MCF 10A (cell line): ENCODE results near the gene LTBR. TPM values are rescaled to one million over a fixed set of nuclear protein-coding genes. Genes with fewer than 3 reads are reported as not detected.

Experiments used
- BruUV-seq: library from RNA; stranded (reverse); fragments of 400-500 nt; replicated peaks from 2 replicates; lab custom pipeline; 2021; lab: Mats Ljungman, UMichigan
- CTCF ChIA-PET: fragments of 300-600 bp; sonication (Branson Sonifier 250); formaldehyde crosslinking; extraction: SDS; loops from one replicate; lab custom pipeline; 2021; ENCODE audit warnings: antibody characterized with exemption, inconsistent platforms; lab: Yijun Ruan, JAX
- POLR2A ChIA-PET: fragments of 300-600, 350-650 bp; sonication (Branson Sonifier 250); formaldehyde crosslinking; extraction: SDS; loops from one replicate; lab custom pipeline; 2020; ENCODE audit warnings: antibody characterized with exemption, inconsistent platforms; lab: Yijun Ruan, JAX
- DNase-seq: peaks from one replicate; pipeline ENCODE4 v3.0.0-alpha.2; 2018; ENCODE audit not compliant: unreplicated experiment
- H3K27ac Mint-ChIP-seq: one replicate; pipeline ENCODE4 v1.8.0; 2022; ENCODE audit warnings: mild to moderate bottlenecking, low read depth, mixed read lengths; ENCODE audit not compliant: unreplicated experiment
- H3K27me3 Mint-ChIP-seq: one replicate; pipeline ENCODE4 v1.8.0; 2022; ENCODE audit warnings: mixed read lengths; ENCODE audit not compliant: insufficient read depth, unreplicated experiment
- H3K36me3 Mint-ChIP-seq: one replicate; pipeline ENCODE4 v1.8.0; 2022; ENCODE audit warnings: mild to moderate bottlenecking, moderate library complexity, mixed read lengths; ENCODE audit not compliant: insufficient read depth, unreplicated experiment
- H3K4me1 Mint-ChIP-seq: one replicate; pipeline ENCODE4 v1.8.0; 2022; ENCODE audit warnings: mixed read lengths; ENCODE audit not compliant: insufficient read depth, unreplicated experiment
- H3K4me3 Mint-ChIP-seq: one replicate; pipeline ENCODE4 v1.8.0; 2022; ENCODE audit warnings: mild to moderate bottlenecking, moderate library complexity, mixed read lengths; ENCODE audit not compliant: unreplicated experiment
- H3K9me3 Mint-ChIP-seq: one replicate; pipeline ENCODE4 v1.8.0; 2022; ENCODE audit warnings: mixed read lengths; ENCODE audit not compliant: unreplicated experiment
- intact Hi-C: fragments of 100-400 bp; cut with micrococcal nuclease; formaldehyde crosslinking; loops from 2 replicates; pipeline ENCODE4 v1.14.1; 2022
- total RNA-seq: library from RNA; stranded (reverse); gene quantifications from 2 replicates; pipeline ENCODE4 v1.2.3, GENCODE V29; 2022
- TF ChIP-seq, protein P1 (sequence below): fragments of 200-600 bp; IDR thresholded peaks from one replicate; pipeline ENCODE4 v1.8.0; 2022; ENCODE audit warnings: antibody characterized with exemption, mild to moderate bottlenecking; ENCODE audit not compliant: unreplicated experiment

LTBR gene
- total RNA-seq, 1 experiment from 2014 or later: 169 TPM

DNA sequence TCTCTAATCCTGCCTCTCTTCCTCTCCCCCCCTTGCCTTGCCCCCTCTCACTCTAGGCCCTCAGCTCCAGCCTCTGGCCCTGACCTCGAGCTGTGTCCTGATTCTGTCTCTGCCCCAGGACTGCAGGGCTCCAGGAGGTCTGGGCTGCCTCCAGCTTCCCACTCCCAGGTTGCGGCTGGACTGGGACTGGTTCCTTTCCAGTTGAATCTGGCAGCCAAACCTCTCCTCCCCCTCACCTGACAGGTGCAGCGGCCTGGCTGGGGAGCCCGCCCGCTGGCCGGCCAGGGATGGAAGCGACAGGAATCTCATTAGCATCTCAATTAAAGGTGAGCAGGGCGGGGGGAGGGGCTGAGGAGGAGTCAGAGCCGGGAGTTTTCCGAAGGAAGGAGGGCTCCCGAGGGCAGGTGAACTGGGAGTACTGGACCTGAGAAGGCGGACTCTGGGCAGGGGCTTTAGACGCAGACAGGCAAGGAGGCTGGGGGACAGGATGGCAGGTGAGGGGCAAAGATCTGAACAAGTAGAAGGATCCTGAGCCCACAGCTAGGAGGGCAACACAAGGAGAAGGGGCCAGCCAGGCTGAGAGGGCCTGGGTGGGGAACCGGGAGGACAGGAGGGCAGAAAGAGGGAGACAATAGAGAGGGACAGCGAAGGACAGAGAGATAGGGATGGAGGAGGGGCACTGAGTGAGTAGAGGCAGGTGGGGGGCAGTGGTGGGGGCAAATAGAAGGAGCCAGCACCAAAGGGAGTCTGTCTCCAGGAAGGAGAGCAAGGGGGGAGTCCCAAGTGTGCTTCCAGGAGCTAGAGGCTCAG lies 8.5 kb upstream of the LTBR start, which contains the start of gene SCNN1A:
Gene SCNN1A, minus strand, starts transcription at position 295 of the 810 bp plus-strand sequence. CDS start 780 bp downstream, outside the sequence.
- no peaks in the 10 kb centered on the region for H3K27me3 Mint-ChIP-seq
- H3K4me3 Mint-ChIP-seq: peak within 1 kb of the TSS; percentile 89
- peak; percentile 91 for DNase-seq
- ChIA-PET CTCF (interaction anchor here (0.6 to 4.6 kb wide), 17 partner anchors 8 to 450 kb away, joined by 3 to 27 read pairs (median 4); partner anchors contain the start of genes LTBR and TNFRSF1A), POLR2A (interaction anchor here (0.7 to 16.5 kb wide), 27 partner anchors 8 to 190 kb away, joined by 3 to 739 read pairs (median 7); partner anchors contain the start of genes GAPDH, LTBR, MRPL51 and TAPBPL)
- peaks cover 35% of the 10 kb centered on the region for H3K36me3 Mint-ChIP-seq
- no peaks in the 10 kb centered on the region for H3K9me3 Mint-ChIP-seq
- H3K4me1 Mint-ChIP-seq: peaks cover 56% of the 10 kb centered on the region
- TSS peak; percentile 9 for BruUV-seq
- intact Hi-C loops: loop anchor here (2.0 kb wide), 1 partner anchor 53 kb away; no protein-coding TSS in a partner anchor
- TF ChIP-seq, protein P1, sequence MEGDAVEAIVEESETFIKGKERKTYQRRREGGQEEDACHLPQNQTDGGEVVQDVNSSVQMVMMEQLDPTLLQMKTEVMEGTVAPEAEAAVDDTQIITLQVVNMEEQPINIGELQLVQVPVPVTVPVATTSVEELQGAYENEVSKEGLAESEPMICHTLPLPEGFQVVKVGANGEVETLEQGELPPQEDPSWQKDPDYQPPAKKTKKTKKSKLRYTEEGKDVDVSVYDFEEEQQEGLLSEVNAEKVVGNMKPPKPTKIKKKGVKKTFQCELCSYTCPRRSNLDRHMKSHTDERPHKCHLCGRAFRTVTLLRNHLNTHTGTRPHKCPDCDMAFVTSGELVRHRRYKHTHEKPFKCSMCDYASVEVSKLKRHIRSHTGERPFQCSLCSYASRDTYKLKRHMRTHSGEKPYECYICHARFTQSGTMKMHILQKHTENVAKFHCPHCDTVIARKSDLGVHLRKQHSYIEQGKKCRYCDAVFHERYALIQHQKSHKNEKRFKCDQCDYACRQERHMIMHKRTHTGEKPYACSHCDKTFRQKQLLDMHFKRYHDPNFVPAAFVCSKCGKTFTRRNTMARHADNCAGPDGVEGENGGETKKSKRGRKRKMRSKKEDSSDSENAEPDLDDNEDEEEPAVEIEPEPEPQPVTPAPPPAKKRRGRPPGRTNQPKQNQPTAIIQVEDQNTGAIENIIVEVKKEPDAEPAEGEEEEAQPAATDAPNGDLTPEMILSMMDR: no peak
- H3K27ac Mint-ChIP-seq: peak within 1 kb of the TSS; percentile 97

DNA sequence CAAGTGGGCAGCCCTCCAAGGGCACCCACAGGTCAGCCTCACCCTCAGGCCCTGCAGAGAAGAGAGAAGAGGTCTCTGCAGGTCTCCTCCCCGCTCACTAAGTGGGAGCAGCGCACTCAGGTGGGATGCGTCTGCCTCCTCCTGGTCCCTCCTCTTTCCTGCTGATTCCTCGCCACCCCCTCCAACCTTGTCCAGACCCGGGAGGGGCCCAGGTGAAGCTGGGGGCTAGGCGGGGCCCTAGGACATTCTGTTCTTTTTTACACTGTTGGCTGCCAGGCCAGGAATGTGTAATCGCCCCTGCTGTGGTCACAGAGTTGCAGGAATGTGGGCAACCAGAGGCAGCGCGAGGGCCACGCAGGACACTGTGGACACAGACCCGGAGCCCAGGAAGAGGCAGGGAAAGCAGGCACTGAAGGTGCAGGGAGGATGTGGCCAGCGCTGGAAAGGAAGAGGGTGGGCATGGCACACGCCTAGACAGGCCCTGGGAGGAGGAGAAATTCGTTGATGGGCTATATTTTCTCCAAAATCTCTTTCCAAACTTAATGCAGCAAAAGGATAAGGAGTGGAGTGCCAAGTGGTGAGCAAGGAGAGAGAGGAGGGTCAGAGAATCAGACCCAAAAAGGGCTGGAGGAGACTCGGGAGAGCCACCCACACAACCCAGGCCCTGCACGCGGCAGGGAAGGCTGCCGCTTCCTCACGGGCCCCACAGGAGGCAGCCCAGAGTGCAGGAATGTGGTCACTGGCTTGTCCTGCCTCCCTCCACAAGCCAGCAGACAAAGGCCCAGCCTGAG lies 7.7 kb upstream of the LTBR start:
- CTCF ChIA-PET: interaction anchor here (0.6 to 1.7 kb wide), 7 partner anchors 16 to 214 kb away, joined by 3 to 4 read pairs (median 4); partner anchors contain the start of gene TNFRSF1A
- H3K4me3 Mint-ChIP-seq: peak overlapping the region; percentile 89
- no peaks in the 10 kb centered on the region for H3K27me3 Mint-ChIP-seq
- intact Hi-C loops: loop anchor here (2.0 kb wide), 1 partner anchor 53 kb away; no protein-coding TSS in a partner anchor
- no peaks in the 10 kb centered on the region for H3K9me3 Mint-ChIP-seq
- peak; percentile 97 for DNase-seq
- TSS peak; percentile 34 for BruUV-seq
- POLR2A ChIA-PET: interaction anchor here (0.8 to 16.5 kb wide), 16 partner anchors 7 to 189 kb away, joined by 3 to 739 read pairs (median 10); partner anchors contain the start of genes GAPDH, LTBR, MRPL51 and TNFRSF1A
- H3K36me3 Mint-ChIP-seq: peaks cover 27% of the 10 kb centered on the region
- peak overlapping the region; percentile 97 for H3K27ac Mint-ChIP-seq
- TF ChIP-seq, protein P1: no peak
- H3K4me1 Mint-ChIP-seq: peaks cover 56% of the 10 kb centered on the region

DNA sequence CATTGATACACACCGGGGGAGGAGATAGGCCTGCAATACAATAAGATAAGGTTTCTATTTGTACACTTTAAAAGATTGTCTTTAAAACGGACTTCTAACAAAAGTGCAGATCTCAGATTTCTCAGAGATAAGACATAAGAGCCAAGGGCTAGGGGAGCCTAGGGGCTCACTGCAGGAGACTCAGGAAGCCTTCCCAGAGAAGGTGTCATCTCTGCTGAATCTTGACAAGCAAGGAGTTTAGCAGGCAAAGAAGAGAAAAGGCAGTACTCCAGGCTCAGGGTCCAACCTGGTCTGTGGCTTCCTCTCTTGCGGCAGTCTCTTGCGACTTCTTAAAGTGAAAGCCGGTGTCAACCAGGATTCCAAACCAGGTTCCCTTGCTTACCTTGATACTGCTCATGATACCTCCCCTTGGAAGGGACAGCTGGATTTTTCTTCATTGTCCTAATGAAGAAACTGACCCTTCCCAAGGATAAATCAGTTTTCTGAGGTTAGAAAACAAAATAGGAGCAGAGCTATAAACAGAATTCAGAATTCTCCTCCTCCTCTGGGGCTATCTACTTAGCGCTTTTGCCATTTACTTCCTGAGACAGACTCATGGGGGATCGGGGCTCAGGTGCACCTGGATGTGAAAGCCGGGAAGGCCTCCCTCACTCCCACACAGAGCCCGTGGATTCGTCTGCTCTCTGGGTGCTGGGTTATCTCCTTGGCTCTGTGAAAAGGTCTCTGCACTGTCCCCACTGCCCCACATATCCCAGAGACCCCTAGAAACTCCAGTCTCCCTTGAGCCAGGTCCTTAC lies 6.9 kb upstream of the LTBR start:
- peak overlapping the region; percentile 89 for H3K4me3 Mint-ChIP-seq
- no peaks in the 10 kb centered on the region for H3K9me3 Mint-ChIP-seq
- POLR2A ChIA-PET: interaction anchor here (0.9 to 16.5 kb wide), 20 partner anchors 12 to 284 kb away, joined by 3 to 739 read pairs (median 4); partner anchors contain the start of genes GAPDH, NOP2 and TNFRSF1A

More for the DNA sequence above, 6.9 kb upstream of the LTBR start:
- BruUV-seq: TSS peak; percentile 12
- H3K36me3 Mint-ChIP-seq: peaks cover 19% of the 10 kb centered on the region
- CTCF ChIA-PET: interaction anchor here (0.6 to 1.3 kb wide), 6 partner anchors 15 to 91 kb away, joined by 3 to 6 read pairs (median 4); no protein-coding TSS in a partner anchor
- DNase-seq: no peak
- TF ChIP-seq, protein P1: no peak
- intact Hi-C loops: loop anchor here (2.0 kb wide), 1 partner anchor 54 kb away; no protein-coding TSS in a partner anchor
- H3K27me3 Mint-ChIP-seq: no peaks in the 10 kb centered on the region
- H3K27ac Mint-ChIP-seq: peak overlapping the region; percentile 97
- peaks cover 55% of the 10 kb centered on the region for H3K4me1 Mint-ChIP-seq
